H1 (cell line): ENCODE results near the gene TBC1D24. TPM values are rescaled to one million over a fixed set of nuclear protein-coding genes. Genes with fewer than 3 reads are reported as not detected.

Experiments
- CTCF ChIA-PET: fragments of 300-600 bp; sonication (Branson Sonifier 250); formaldehyde crosslinking; loops from one replicate; lab custom pipeline; 2021; ENCODE audit not compliant: partially characterized antibody; lab: Charles Lee
- POLR2A ChIA-PET: fragments of 300-600 bp; sonication (Branson Sonifier 250); formaldehyde crosslinking; loops from one replicate; lab custom pipeline; 2021; ENCODE audit warnings: inconsistent platforms; ENCODE audit not compliant: partially characterized antibody; lab: Charles Lee
- DNase-seq, 2 experiments: peaks; one replicate each; pipeline versions ENCODE4 v3.0.0 to v3.0.0-alpha.2; 2010 to 2022; ENCODE audit warnings: low spot score in 2 of 2, low read depth in 1 of 2, mixed read lengths in 1 of 2
- FAIRE-seq: peaks from 2 replicates; lab custom pipeline; 2011; peaks lifted over from hg19 to GRCh38; lab: Jason Lieb, UNC
- H2AFZ ChIP-seq: 2 replicates; pipeline ENCODE4 v1.8.1; 2012; ENCODE audit warnings: low read length, inconsistent platforms
- H2AK5ac ChIP-seq: 2 replicates; pipeline ENCODE4 v1.6.1; 2013; ENCODE audit warnings: low read depth, low read length
- H2BK120ac ChIP-seq: replicated peaks from 2 replicates; pipeline ENCODE3; 2013; ENCODE audit warnings: low read depth, low read length, inconsistent platforms
- H2BK12ac ChIP-seq: 2 replicates; pipeline ENCODE4 v1.6.1; 2013; ENCODE audit warnings: low read depth, low read length
- H2BK15ac ChIP-seq: 2 replicates; pipeline ENCODE4 v1.6.1; 2013; ENCODE audit warnings: low read length
- H2BK20ac ChIP-seq: 2 replicates; pipeline ENCODE4 v1.6.1; 2013; ENCODE audit warnings: low read length
- H2BK5ac ChIP-seq: 2 replicates; pipeline ENCODE4 v1.6.1; 2013; ENCODE audit warnings: low read depth, low read length
- H3K14ac ChIP-seq: 2 replicates; pipeline ENCODE4 v1.6.1; 2013; ENCODE audit warnings: inconsistent platforms; ENCODE audit not compliant: insufficient read length
- H3K18ac ChIP-seq: 2 replicates; pipeline ENCODE4 v1.6.1; 2013; ENCODE audit warnings: low read length; ENCODE audit errors: extremely low read depth
- H3K23ac ChIP-seq: 2 replicates; pipeline ENCODE4 v1.6.1; 2013; ENCODE audit warnings: inconsistent platforms; ENCODE audit not compliant: insufficient read length
- H3K23me2 ChIP-seq: 2 replicates; pipeline ENCODE4 v1.6.1; 2013; ENCODE audit warnings: low read depth, low read length
- H3K27ac ChIP-seq: 2 replicates; pipeline ENCODE4 v1.6.1; 2011; ENCODE audit warnings: low read depth, low read length, inconsistent platforms
- H3K27me3 ChIP-seq, 4 experiments: replicated peaks in 1 of 4; 1 replicate in 1 of 4; 2 replicates in 3 of 4; pipeline versions ENCODE4 v1.6.1 to v1.8.1; 2011 to 2013; ENCODE audit warnings: low read length in 3 of 4, mild to moderate bottlenecking in 3 of 4, inconsistent platforms in 2 of 4, mixed read lengths in 2 of 4, moderate library complexity in 1 of 4; ENCODE audit not compliant: control insufficient read depth in 3 of 4, insufficient read depth in 3 of 4; ENCODE audit errors: extremely low read depth in 1 of 4
- H3K36me3 ChIP-seq, 4 experiments: 2 replicates each; pipeline versions ENCODE4 v1.6.1 to v1.8.1; 2011 to 2013; ENCODE audit warnings: mild to moderate bottlenecking in 4 of 4, low read length in 3 of 4, moderate library complexity in 2 of 4, control low read depth in 1 of 4, inconsistent platforms in 1 of 4; ENCODE audit not compliant: insufficient read depth in 4 of 4, control insufficient read depth in 2 of 4
- H3K4ac ChIP-seq: replicated peaks from 2 replicates; pipeline ENCODE3; 2013; ENCODE audit warnings: low read length, low read depth, mixed read lengths, inconsistent platforms; ENCODE audit not compliant: insufficient read length
- H3K4me1 ChIP-seq, 4 experiments: replicated peaks in 1 of 4; 1 replicate in 1 of 4; 2 replicates in 3 of 4; pipeline versions ENCODE4 v1.6.1 to v1.8.1; 2011 to 2013; ENCODE audit warnings: low read length in 3 of 4, inconsistent platforms in 2 of 4, mixed read lengths in 1 of 4; ENCODE audit not compliant: insufficient read depth in 4 of 4, control insufficient read depth in 3 of 4
- H3K4me2 ChIP-seq, 2 experiments: 2 replicates each; pipeline versions ENCODE4 v1.6.1 to v1.8.1; 2011 to 2013; ENCODE audit warnings: low read depth in 2 of 2, low read length in 2 of 2, control low read depth in 1 of 2, inconsistent platforms in 1 of 2, mild to moderate bottlenecking in 1 of 2; ENCODE audit not compliant: insufficient read depth in 1 of 2
- H3K4me3 ChIP-seq, 4 experiments: fragments of 200-600, 300-600 bp in 1 of 4; sonication (generic), shearing (Covaris generic), sonication (Bioruptor Twin) in 1 of 4; 2 replicates each; pipeline versions ENCODE4 v1.5.1 to v1.8.1; 2011 to 2016; ENCODE audit warnings: low read length in 4 of 4, low read depth in 3 of 4, control low read depth in 2 of 4, inconsistent platforms in 2 of 4, mild to moderate bottlenecking in 2 of 4, mixed read lengths in 1 of 4, moderate library complexity in 1 of 4; ENCODE audit not compliant: insufficient read depth in 2 of 4; ENCODE audit errors: extremely low read depth in 1 of 4
- H3K56ac ChIP-seq: replicated peaks from 2 replicates; pipeline ENCODE3; 2013; ENCODE audit warnings: low read depth, mild to moderate bottlenecking, mixed read lengths, low read length, inconsistent platforms; ENCODE audit not compliant: insufficient read length
- H3K79me1 ChIP-seq: 2 replicates; pipeline ENCODE4 v1.6.1; 2013; ENCODE audit warnings: low read depth, low read length, control low read depth
- H3K79me2 ChIP-seq, 2 experiments: 2 replicates each; pipeline versions ENCODE4 v1.6.1 to v1.8.1; 2012 to 2013; ENCODE audit warnings: low read length in 2 of 2, mild to moderate bottlenecking in 2 of 2, inconsistent platforms in 1 of 2; ENCODE audit not compliant: insufficient read depth in 2 of 2, control insufficient read depth in 1 of 2
- H3K9ac ChIP-seq, 4 experiments: replicated peaks in 1 of 4; 1 replicate in 1 of 4; 2 replicates in 3 of 4; pipeline versions ENCODE4 v1.6.1 to v1.8.1; 2011 to 2013; ENCODE audit warnings: low read depth in 3 of 4, low read length in 3 of 4, control low read depth in 2 of 4, mild to moderate bottlenecking in 2 of 4, moderate library complexity in 2 of 4, inconsistent platforms in 1 of 4; ENCODE audit errors: extremely low read depth in 1 of 4
- H3K9me3 ChIP-seq, 2 experiments: 2 replicates each; pipeline versions ENCODE4 v1.6.1 to v1.8.1; 2012 to 2013; ENCODE audit warnings: mild to moderate bottlenecking in 2 of 2, moderate library complexity in 2 of 2, control low read depth in 1 of 2, inconsistent platforms in 1 of 2, low read depth in 1 of 2, low read length in 1 of 2, mixed read lengths in 1 of 2; ENCODE audit not compliant: insufficient read depth in 2 of 2
- H4K20me1 ChIP-seq, 2 experiments: replicated peaks in 1 of 2; 2 replicates each; pipeline versions ENCODE3 to v1.8.1; 2011 to 2013; ENCODE audit warnings: inconsistent platforms in 2 of 2, low read length in 2 of 2, mild to moderate bottlenecking in 1 of 2; ENCODE audit not compliant: insufficient read depth in 2 of 2, control insufficient read depth in 1 of 2
- H4K5ac ChIP-seq: 2 replicates; pipeline ENCODE4 v1.6.1; 2013; ENCODE audit warnings: low read length, low read depth, mixed read lengths, inconsistent platforms; ENCODE audit not compliant: insufficient read length
- H4K8ac ChIP-seq: 2 replicates; pipeline ENCODE4 v1.8.0; 2013; ENCODE audit warnings: mild to moderate bottlenecking, moderate library complexity, low read length, inconsistent platforms; ENCODE audit not compliant: insufficient read depth; ENCODE audit errors: extremely low read depth
- H4K91ac ChIP-seq: replicated peaks from 2 replicates; pipeline ENCODE3; 2013; ENCODE audit warnings: low read length, mixed read lengths, inconsistent platforms; ENCODE audit not compliant: insufficient read length
- SIX5 ChIP-seq: IDR thresholded peaks from 2 replicates; pipeline ENCODE4 v1.6.1; 2011; ENCODE audit warnings: mild to moderate bottlenecking, low read depth, low read length
- SUZ12 ChIP-seq: fragments of 200-600 bp; sonication (generic); IDR thresholded peaks from 2 replicates; pipeline ENCODE4 v1.6.1; 2012; ENCODE audit warnings: mild to moderate bottlenecking, inconsistent platforms, low read length, moderate library complexity, mixed read lengths
- WGBS, 2 experiments: shearing (Covaris generic) in 1 of 2; methylation state at CpG; one replicate each; pipeline versions ENCODE4 v1.1.6 to v1.1.7; 2013 to 2015; ENCODE audit warnings: low lambda C conversion rate in 2 of 2, mixed read lengths in 2 of 2, inconsistent platforms in 1 of 2, low coverage in 1 of 2, missing lambda C conversion rate in 1 of 2; ENCODE audit not compliant: insufficient replicate concordance in 2 of 2, insufficient coverage in 1 of 2, insufficient read length in 1 of 2; ENCODE audit errors: extremely low coverage in 1 of 2, missing lambda C conversion rate in 1 of 2; 5-methylcytosine and 5-hydroxymethylcytosine counted together
- polyA plus RNA-seq, 7 experiments: library from polyadenylated mRNA; depleted of rRNA in 3 of 7; stranded (reverse) in 5 of 7; unstranded in 2 of 7; fragments of >200 nt in 5 of 7; fragments of 200-250 nt in 2 of 7; gene quantifications; 1 replicate in 5 of 7; 2 replicates in 1 of 7; 4 replicates in 1 of 7; pipeline versions ENCODE4 v1.2.1 to v1.2.3, GENCODE V29; 2011 to 2013; ENCODE audit warnings: missing spikeins in 2 of 7, mixed read lengths in 2 of 7
- total RNA-seq: library from RNA; stranded (reverse); fragmentation: NEBNext Ultra II Directional; extraction: Animal tissue kit (Norgen Biotek cat#: 25700); gene quantifications from 2 replicates; pipeline ENCODE4 v1.2.1, GENCODE V29; 2021

TBC1D24 gene
- total and polyA plus RNA-seq, 2 of the 8 experiments (the other 6 are each of a cell fraction or from before 2014, with no cell fraction given), result 8.7 to 21.5 TPM

GRCh38 chr16:2472488-2472864 is 2.5 kb upstream of the TBC1D24 start:
- POLR2A ChIA-PET, result interaction anchor here (1.0 to 3.5 kb wide), 5 partner anchors 13 to 317 kb away, joined by 3 to 20 read pairs (median 3); partner anchors contain the start of genes PRSS27, TEDC2 and TRAF7
- Histone ChIP-seq H3K4me1 (peaks cover 0 to 42% (median 27%) of the 10 kb centered on the region in 4 experiments; a peak in 6 of 7 replicates), H3K79me1 (peaks cover 5% of the 10 kb centered on the region; the same call in 1 of the 2 replicates)

More at GRCh38 chr16:2472488-2472864, 2.5 kb upstream of the TBC1D24 start:
- no peak for FAIRE-seq
- no peak overlapping the region for H2BK5ac ChIP-seq
- H2AFZ ChIP-seq, result no peak overlapping the region
- H2AK5ac ChIP-seq, result no peak overlapping the region; the same call in 1 of the 2 replicates
- no peak for TF ChIP-seq SIX5
- TF ChIP-seq SUZ12, result no peak
- TF ChIP-seq, all 59 proteins: peak for 0
- peak overlapping the region; percentile 48; the same call in 1 of the 2 replicates for H2BK15ac ChIP-seq
- CTCF ChIA-PET, result interaction anchor here (1.0 to 4.0 kb wide), 5 partner anchors 11 to 278 kb away, joined by 3 to 15 read pairs (median 4); partner anchors contain the start of gene TEDC2
- no peak overlapping the region for H3K9ac ChIP-seq
- no peak overlapping the region for H4K5ac ChIP-seq
- H3K14ac ChIP-seq, result no peak overlapping the region
- H4K91ac ChIP-seq, result no peak overlapping the region
- H3K4ac ChIP-seq, result peak overlapping the region; percentile 69
- H3K23me2 ChIP-seq, result peaks cover 31% of the 10 kb centered on the region; the same call in 1 of the 2 replicates
- WGBS, 2 experiments, result 95% methylated on average over 27 of the region's 27 CpGs; no CpG with 5 or more reads in 1 of the 2 experiments
- H3K56ac ChIP-seq, result no peak overlapping the region
- no peaks in the 10 kb centered on the region for H3K9me3 ChIP-seq
- peak in 1 of 2 experiments; percentile 54 for DNase-seq
- no peak overlapping the region for H4K8ac ChIP-seq
- peak overlapping the region; percentile 53; the same call in 1 of the 2 replicates for H2BK12ac ChIP-seq
- H3K4me3 ChIP-seq, result no peak overlapping the region
- H3K79me2 ChIP-seq, result 0 out of 4 replicates have a peak, but pooled peaks cover 0 to 2% of the 10 kb centered on the region in 2 experiments
- H4K20me1 ChIP-seq, result peaks cover 2 to 18% of the 10 kb centered on the region in 2 experiments
- H3K36me3 ChIP-seq, result no peaks in the 10 kb centered on the region
- H2BK20ac ChIP-seq, result 0 out of 2 replicates have a peak overlapping the region, but pooled peaks have one; percentile 3
- H3K4me2 ChIP-seq, result peak overlapping the region in 1 of 2 experiments; percentile 75; a peak in 2 of 4 replicates
- peaks cover 24 to 73% (median 58%) of the 10 kb centered on the region in 4 experiments for H3K27me3 ChIP-seq
- H2BK120ac ChIP-seq, result no peak overlapping the region
- no peak overlapping the region for H3K23ac ChIP-seq
- H3K27ac ChIP-seq, result no peak overlapping the region
- no peak overlapping the region; the same call in 1 of the 2 replicates for H3K18ac ChIP-seq
